Hepatocyte (in vitro differentiated cells): ENCODE measurements around the gene MON1B. TPM values are rescaled to one million over a fixed set of nuclear protein-coding genes. Genes with fewer than 3 reads are reported as not detected.

Experiments used
- DNase-seq: peaks from one replicate; pipeline ENCODE4 v3.0.0-alpha.2; 2016; ENCODE audit warnings: low spot score
- H2AFZ ChIP-seq: fragments of 200-600 bp; sonication (generic); 2 replicates; pipeline ENCODE4 v1.6.0; 2016; ENCODE audit warnings: antibody characterized with exemption, mild to moderate bottlenecking
- H3K27ac ChIP-seq: fragments of 200-600 bp; sonication (generic); 2 replicates; pipeline ENCODE4 v1.5.1; 2016; ENCODE audit warnings: mild to moderate bottlenecking
- H3K27me3 ChIP-seq: fragments of 200-600 bp; sonication (generic); 2 replicates; pipeline ENCODE4 v1.6.1; 2016
- H3K36me3 ChIP-seq: fragments of 200-600 bp; sonication (generic); replicated peaks from 2 replicates; pipeline ENCODE4 v1.5.1; 2016; ENCODE audit warnings: low read depth; ENCODE audit not compliant: insufficient read depth
- H3K4me1 ChIP-seq: fragments of 200-600 bp; sonication (generic); 2 replicates; pipeline ENCODE4 v1.5.1; 2016; ENCODE audit warnings: mild to moderate bottlenecking, moderate library complexity; ENCODE audit not compliant: insufficient read depth
- H3K4me2 ChIP-seq: fragments of 200-600 bp; sonication (generic); 2 replicates; pipeline ENCODE4 v1.6.0; 2016
- H3K4me3 ChIP-seq: fragments of 200-600 bp; sonication (generic); 2 replicates; pipeline ENCODE4 v1.5.1; 2016; ENCODE audit warnings: mild to moderate bottlenecking
- H3K79me2 ChIP-seq: fragments of 200-600 bp; sonication (generic); 2 replicates; pipeline ENCODE4 v1.6.0; 2017; ENCODE audit warnings: mild to moderate bottlenecking
- H3K9me2 ChIP-seq: fragments of 200-600 bp; sonication (generic); replicated peaks from 2 replicates; pipeline ENCODE4 v1.6.0; 2017; ENCODE audit warnings: mild to moderate bottlenecking; ENCODE audit not compliant: insufficient read depth
- H3K9me3 ChIP-seq: fragments of 200-600 bp; sonication (generic); 2 replicates; pipeline ENCODE4 v1.5.1; 2016; ENCODE audit warnings: low read depth, mild to moderate bottlenecking
- H4K20me1 ChIP-seq: fragments of 200-600 bp; sonication (generic); 2 replicates; pipeline ENCODE4 v1.6.0; 2016; ENCODE audit warnings: mild to moderate bottlenecking; ENCODE audit not compliant: insufficient read depth, poor library complexity, severe bottlenecking
- CTCF ChIP-seq: fragments of 200-600 bp; sonication (generic); IDR thresholded peaks from 2 replicates; pipeline ENCODE4 v1.5.1; 2016; ENCODE audit warnings: antibody characterized with exemption, mild to moderate bottlenecking; ENCODE audit not compliant: poor library complexity
- EZH2 ChIP-seq: fragments of 200-600 bp; sonication (generic); IDR thresholded peaks from 2 replicates; pipeline ENCODE4 v1.6.1; 2016; ENCODE audit warnings: antibody characterized with exemption, mild to moderate bottlenecking, borderline replicate concordance
- EZH2phosphoT487 ChIP-seq: fragments of 200-600 bp; sonication (generic); IDR thresholded peaks from one replicate; pipeline ENCODE4 v1.6.1; 2018; ENCODE audit warnings: antibody characterized with exemption, mild to moderate bottlenecking, low read depth, moderate library complexity; ENCODE audit not compliant: unreplicated experiment, severe bottlenecking
- WGBS: methylation state at CpG from one replicate; pipeline ENCODE4 v1.1.6; 2016; ENCODE audit warnings: low lambda C conversion rate; ENCODE audit errors: missing lambda C conversion rate; 5-methylcytosine and 5-hydroxymethylcytosine counted together
- polyA plus RNA-seq: library from polyadenylated mRNA; unstranded; fragments of >200 nt; fragmentation: Nextera tagmentation; extraction: Ambion mirVana; gene quantifications from 2 replicates; pipeline ENCODE4 v1.2.1, GENCODE V29; 2016
- total RNA-seq: library from RNA; depleted of rRNA; stranded (reverse); fragments of >200 nt; gene quantifications from 2 replicates; pipeline ENCODE4 v1.2.3, GENCODE V29; 2014

Gene MON1B
- total and polyA plus RNA-seq, 2 experiments from 2014 or later: 13.5 to 42.3 TPM

GRCh38 chr16:77208382-77208781 is 17.4 kb downstream of the MON1B start:
- no peak for DNase-seq
- no peaks in the 10 kb centered on the region for H3K79me2 ChIP-seq
- H3K27ac ChIP-seq: no peak overlapping the region
- WGBS: 97% methylated on average over 3 of the region's 3 CpGs
- no peak overlapping the region for H2AFZ ChIP-seq
- TF ChIP-seq EZH2phosphoT487 (no peak), EZH2 (no peak), CTCF (no peak)
- H3K4me1 ChIP-seq: no peaks in the 10 kb centered on the region
- H3K36me3 ChIP-seq: no peaks in the 10 kb centered on the region
- no peaks in the 10 kb centered on the region for H3K9me2 ChIP-seq
- H3K9me3 ChIP-seq: no peaks in the 10 kb centered on the region
- no peaks in the 10 kb centered on the region for H3K27me3 ChIP-seq
- no peak overlapping the region for H3K4me2 ChIP-seq
- no peaks in the 10 kb centered on the region for H4K20me1 ChIP-seq
- H3K4me3 ChIP-seq: no peak overlapping the region

GRCh38 chr16:77211880-77212740 is 21.1 kb downstream of the MON1B start:
- peak; percentile 87 for DNase-seq
- peak overlapping the region; percentile 99 for H2AFZ ChIP-seq
- H3K9me3 ChIP-seq: no peaks in the 10 kb centered on the region
- H3K79me2 ChIP-seq: no peaks in the 10 kb centered on the region
- no peaks in the 10 kb centered on the region for H4K20me1 ChIP-seq
- no peak for TF ChIP-seq EZH2phosphoT487
- no peak for TF ChIP-seq CTCF
- no peak for TF ChIP-seq EZH2
- H3K27ac ChIP-seq: peak overlapping the region; percentile 95
- no peaks in the 10 kb centered on the region for H3K27me3 ChIP-seq
- WGBS: 2% methylated on average over 14 of the region's 66 CpGs
- no peaks in the 10 kb centered on the region for H3K4me1 ChIP-seq
- H3K4me3 ChIP-seq: peak overlapping the region; percentile 88
- H3K9me2 ChIP-seq: no peaks in the 10 kb centered on the region
- peak overlapping the region; percentile 96 for H3K4me2 ChIP-seq
- H3K36me3 ChIP-seq: no peaks in the 10 kb centered on the region

DNA sequence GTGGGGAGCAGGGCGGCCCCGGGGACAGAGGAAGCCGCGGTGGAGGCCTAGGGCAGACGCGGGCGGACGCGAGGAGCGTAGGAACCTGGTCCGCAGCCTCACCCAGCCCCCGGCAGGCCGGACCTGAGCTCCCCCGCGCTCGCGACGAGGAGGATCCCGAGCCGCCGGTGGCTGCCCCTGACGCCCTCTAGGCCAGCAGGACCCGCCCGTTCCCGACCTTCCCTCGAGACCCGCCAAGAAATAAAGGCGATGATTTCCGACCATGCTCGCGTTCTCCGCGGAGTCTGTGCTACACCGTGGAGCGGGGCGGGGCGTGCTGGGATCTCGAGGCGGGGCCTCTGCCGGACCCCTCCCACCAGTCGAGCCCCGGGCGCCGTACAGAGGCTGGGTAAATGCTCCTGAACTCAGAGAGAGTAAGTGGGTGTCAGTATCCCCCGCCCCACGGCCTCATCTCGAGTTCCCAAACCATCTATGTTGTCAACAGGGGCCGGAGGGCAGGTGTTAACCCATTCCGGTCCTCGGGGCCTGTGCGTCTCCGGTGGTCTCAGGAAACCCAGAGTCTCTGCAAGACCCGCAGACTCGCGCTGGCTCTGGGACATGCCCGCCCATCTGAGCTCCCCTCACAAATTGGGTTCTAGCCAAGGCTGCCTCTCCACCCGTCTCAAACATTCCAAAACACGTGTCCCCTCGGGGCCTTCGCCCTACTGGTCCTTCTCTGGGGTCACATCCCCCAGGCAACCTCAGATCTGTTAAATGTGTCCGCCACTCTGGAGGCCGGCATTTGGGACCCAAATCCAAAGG is 22.0 kb downstream of the MON1B start:
- Histone ChIP-seq H3K36me3 (no peaks in the 10 kb centered on the region), H3K27me3 (no peaks in the 10 kb centered on the region), H3K4me3 (peak overlapping the region; percentile 88), H3K9me2 (no peaks in the 10 kb centered on the region), H3K4me2 (peak overlapping the region; percentile 96), H2AFZ (peak overlapping the region; percentile 99), H4K20me1 (no peaks in the 10 kb centered on the region), H3K79me2 (no peaks in the 10 kb centered on the region), H3K27ac (peak overlapping the region; percentile 95), H3K9me3 (no peaks in the 10 kb centered on the region), H3K4me1 (no peaks in the 10 kb centered on the region)
- TF ChIP-seq EZH2phosphoT487 (no peak), EZH2 (no peak), CTCF (no peak)
- DNase-seq: peak; percentile 84
- WGBS: 38% methylated on average over 38 of the region's 62 CpGs
